GM19351 (cell line): ENCODE results near the gene MSL3.
A peak's percentile ranks its signal among the peaks of the same experiment; 100 is the strongest.

Experiments
- ATAC-seq: cut with Tn5 transposase; IDR thresholded peaks from one replicate; pipeline ENCODE4 v1.9.1; 2021; ENCODE audit warnings: mild to moderate bottlenecking, moderate library complexity; ENCODE audit not compliant: unreplicated experiment

MSL3 gene

GRCh38 chrX:11757719-11758399 is at the start of gene MSL3:
Gene MSL3 (plus strand): TSS chrX:11758237. CDS start chrX:11758264, 27 bp downstream.
- ATAC-seq, result peak; percentile 26

DNA sequence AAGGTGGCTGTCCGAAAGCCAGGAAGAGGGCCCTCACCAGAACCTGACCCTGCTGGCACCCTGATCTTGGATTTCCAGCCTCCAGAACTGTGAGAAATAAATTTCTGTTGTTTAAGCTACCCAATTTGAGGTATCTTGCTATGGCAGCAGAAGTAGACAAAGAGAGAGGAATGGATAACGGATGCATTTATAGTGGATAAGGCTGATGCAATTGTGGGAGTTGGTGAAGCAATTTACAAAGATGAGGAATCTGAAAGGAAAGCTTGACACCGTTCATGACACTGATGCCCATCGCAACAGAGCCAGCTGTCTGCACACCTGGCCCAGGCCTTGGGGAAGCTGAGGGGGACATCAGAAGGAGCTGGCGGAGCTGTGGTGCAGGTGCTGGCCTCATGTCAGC is 35.7 kb upstream of the MSL3 start:
- no peak for ATAC-seq

DNA sequence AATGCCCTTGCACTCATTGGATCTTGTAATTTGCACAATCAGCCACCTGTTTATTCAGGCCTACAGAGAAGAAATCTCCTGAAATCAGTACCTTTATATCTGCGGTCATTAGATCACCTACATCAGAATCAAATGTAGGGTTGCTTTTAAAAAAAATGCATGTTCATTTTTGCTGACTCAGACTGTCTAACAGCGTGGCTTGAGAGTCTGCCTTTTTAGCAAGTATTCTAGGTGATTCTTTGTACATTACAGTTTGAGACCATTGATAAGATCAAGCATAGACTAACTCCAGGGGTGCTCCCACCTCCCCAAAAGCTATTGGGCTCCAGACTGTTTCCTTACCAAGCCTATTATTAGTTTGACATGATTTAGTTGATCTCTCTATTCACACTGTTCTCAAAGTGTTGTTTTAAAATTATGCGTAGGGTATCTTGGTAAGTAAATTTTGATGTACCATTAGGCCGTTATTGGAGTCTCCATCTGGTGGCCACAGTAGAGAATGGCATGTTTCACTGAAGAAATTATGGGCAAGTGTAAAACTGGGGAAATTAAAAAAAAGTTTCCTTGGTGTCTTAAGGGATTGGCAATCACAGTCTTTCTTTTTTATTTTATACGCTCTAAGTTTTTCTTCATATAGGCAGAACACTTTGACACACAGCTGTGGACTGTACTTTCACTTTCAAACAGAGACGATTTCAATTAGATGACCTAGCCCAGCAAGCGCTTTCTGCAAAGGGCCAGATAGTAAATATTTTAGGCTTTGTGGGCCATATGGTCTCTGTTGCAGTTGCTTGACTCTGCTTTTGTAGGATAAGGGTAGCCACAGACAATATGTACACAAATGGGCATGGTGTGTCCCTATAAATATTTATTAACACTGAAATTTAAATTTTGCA is 33.7 kb upstream of the MSL3 start:
- ATAC-seq, result peak; percentile 82

GRCh38 chrX:11725631-11726442 is 32.2 kb upstream of the MSL3 start:
- no peak for ATAC-seq

DNA sequence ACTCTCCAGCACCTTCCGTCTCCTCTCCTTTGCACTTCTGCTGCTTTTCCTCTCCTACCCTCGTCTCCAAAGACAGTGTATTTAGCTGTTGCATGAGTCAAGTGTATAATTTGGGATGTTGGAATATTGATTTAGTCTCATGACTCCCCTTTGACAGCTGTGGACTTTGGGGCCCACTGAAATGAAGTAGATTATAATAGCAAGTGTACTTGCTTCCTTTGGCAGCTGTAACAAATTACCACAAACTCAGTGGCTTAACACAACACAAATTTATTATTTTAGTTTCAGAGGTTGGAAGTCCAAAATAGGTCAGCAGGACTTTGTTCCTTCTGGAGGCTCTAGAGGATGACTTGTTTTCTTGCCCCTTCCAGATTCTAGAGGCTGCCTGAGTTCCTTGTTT is 29.5 kb upstream of the MSL3 start:
- no peak for ATAC-seq

- ATAC-seq, result peak; percentile 70
Observed at GRCh38 chrX:11733614-11734013, 24.4 kb upstream of the MSL3 start.

DNA sequence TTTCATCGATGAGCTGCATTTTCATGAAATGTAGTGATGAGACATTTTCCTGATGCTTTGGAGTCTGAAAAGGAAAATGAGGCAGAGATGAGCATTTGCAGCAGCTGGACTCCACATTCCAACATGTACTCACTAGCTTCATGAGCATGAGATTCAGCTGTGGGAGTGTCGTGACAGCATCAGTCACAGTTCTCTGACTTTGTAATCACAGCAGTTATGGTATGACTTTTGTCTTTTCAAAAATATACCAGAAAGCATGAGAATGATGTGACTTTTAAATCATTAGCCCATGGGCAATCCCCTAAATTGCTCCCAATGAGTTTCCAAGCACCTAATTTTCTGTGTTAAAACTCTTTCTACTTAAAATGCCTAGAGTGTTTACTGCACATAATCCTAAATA is 18.3 kb upstream of the MSL3 start:
- ATAC-seq, result peak; percentile 49

DNA sequence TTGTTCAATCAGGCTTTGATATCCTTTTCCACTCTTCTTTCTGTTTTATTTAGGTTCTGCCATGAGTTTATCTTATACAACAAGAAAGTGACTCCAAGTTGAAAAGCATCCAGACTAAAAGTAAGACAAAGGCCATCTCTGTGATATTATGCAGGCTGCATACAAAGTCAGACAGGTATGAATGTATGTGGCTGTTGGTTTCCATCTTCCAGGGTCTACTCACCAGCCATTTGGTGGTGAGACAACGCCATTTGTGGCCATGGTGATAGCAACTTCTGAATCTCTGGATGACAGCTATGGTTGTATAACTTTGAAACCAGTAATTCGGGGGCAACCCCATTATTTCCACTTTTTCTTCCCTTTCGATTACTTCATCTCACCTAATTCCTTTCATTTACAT is 17.2 kb upstream of the MSL3 start:
- ATAC-seq, result no peak

DNA sequence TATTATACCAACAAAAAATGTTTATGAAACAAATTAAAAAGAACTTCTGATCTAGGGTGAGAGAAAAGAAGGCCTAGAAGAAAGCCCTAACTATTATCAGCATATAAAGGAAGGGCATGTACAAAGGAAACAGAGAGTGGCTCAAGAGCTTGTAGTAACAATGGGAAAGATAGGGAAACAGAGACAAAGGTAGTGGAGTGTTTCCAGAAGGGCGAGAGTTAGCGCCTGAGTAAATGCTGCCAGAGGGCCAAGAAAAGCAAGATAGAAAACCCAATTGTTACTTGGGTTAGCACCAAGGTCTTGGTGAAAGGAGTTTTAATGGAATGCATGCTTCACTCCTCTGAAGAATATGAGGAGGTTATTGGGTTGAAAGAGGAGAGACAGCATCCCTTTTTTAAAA is 16.5 kb upstream of the MSL3 start:
- no peak for ATAC-seq

DNA sequence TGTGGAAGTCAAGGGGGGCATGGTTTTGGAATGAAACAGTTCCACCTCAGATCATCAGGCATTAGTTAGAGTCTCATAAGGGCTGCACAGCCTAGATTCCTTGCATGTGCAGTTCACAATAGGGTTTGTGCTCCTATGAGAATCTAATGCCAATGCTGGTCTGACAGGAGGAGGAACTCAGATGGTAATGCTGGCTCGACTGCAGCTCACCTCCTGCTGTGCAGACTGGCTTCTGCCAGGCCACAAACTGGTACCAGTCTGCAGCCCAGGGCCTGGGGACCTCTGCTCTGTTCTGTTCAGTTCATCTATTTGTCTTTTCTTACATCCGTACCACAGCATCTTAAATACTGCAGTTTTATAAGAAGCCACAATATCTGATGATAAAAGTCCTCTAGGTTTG is 12.2 kb upstream of the MSL3 start:
- no peak for ATAC-seq

DNA sequence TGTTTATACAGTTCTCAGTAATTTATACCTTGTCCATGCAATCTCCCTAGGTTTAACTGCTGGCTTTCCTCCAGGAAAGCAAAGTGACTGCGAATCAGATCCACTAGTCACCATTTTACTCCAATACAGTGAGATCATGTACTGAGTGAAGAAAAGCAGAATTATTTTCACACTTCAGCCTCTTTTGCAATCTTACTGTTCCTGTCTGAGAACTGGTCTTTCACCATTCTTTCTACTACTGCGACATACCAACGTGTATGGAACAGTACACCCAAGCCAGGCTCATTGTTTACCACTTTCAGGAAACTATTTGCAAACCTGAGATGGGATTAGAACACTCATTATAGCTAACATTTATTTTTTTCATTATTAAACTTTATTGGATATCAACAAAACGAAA is 8.0 kb upstream of the MSL3 start:
- no peak for ATAC-seq

DNA sequence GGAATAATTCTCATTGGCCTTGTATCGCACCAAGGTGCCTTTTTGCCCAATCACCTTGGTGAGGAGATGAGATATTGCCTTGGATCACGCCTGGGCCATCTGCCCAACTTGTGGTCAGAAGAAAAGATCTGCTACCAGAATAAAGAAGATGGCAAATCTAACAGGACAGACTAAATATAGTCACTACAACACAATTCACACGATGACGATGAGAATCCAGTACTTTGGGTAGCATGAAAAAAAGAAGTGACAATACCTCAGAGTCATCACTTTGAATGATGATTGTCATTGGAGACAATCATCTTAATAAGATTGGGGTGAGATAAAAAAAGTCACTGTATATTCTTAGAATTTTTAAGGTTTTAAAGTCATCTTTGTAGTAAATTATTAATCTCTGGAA is 7.3 kb upstream of the MSL3 start:
- ATAC-seq, result no peak

DNA sequence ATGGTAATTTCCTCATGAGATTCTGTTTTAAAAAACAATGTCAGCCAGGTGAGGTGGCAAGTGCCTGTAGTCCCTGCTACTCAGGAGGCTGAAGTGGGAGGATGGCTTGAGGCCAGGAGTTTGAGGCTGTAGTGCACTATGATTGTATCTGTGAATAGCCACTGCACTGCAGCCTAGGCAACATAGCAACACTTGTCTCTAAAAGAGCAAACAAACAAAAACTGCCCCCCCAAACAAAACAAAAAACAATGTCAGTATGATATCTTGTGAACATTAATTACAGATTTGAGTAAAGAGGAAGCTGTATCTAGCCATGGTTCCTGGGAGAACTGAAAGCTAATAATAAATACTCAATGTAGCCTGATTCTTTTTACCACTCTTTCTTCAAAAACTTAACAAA is 6.8 kb upstream of the MSL3 start:
- no peak for ATAC-seq

DNA sequence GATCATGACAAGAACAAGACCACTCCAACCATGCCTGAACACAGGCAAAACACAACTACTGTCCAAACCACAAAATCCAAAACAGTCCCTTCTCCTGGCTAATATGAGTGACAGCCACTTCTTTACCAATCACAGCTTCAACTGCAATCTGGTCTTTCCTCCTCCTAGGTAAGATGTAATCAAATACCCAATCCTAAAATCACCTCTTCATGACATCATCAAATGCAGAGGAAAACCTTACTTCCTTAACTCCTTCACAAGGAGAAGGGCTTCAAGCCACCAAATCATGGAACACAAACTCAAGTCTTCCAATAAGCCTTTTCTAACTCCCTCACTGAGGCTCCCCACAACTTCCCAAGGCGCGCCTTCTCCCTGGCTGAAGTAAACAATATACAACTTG is 4.4 kb upstream of the MSL3 start:
- no peak for ATAC-seq

- ATAC-seq, result no peak
Observed at GRCh38 chrX:11754958-11755645, 2.9 kb upstream of the MSL3 start.

DNA sequence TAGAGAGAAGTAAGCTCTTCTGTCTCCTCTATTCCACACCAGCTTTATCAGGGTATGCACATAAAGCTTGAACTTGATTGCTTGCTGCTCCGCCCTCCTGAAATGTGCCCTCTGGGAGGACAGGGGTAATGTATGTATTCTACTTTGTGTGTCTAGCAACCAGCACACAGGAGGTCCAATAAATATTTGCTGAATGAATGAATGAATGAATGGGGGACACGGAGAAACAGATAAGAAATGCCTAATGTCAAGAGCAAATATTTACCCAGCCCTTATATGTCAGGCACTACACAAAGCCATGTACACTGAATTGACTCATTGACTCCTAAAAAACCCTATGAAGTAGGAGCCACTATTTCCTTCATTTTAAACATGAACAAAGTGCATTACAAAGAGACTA is 2.3 kb upstream of the MSL3 start:
- ATAC-seq, result no peak

DNA sequence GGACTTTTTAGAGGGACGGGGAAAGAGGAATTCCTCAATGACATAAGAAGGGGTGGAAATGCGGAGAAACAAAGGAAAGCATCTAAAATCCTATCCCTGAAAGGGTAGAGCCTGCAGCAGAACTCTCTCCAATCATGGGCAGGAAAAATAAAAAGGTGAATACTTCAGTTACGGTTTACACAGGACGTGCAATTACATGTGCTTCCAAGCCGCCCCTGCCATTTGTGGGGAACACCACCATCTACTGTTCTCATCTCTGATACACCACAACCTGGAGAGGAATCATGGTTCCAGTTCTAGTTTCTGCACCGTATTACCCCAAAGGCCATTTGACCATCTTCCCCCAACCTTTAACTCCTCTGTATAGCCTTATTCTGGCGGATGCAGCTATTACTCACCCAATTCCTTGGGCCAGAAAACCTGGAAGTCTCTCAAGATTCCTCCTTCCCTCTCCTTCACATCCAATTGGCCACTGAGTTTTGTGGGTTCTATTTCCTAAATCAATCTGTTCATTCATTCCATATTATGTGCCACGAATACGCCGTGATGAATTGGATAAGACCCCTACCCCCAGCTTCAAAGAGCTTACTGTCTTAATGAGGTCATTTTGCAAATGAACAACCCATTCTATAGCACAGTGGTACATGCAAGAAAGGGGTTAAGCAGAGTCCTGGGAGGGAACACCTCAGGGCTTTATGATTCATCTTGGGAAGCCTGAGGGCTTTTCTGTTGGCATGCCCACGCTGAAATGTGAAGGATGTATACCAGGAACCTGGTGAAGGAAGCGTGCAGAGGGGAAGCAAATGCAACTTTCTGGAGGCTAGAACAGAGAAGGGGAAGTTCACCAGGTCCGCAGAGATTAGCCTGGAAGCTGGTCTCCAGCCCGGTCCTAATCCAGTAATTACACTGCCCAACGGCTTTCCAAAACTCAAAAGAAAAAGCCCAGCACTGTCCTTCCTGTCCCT is 1.4 kb upstream of the MSL3 start:
- ATAC-seq, result no peak

GRCh38 chrX:11757397-11757718 is 679 bp upstream of the MSL3 start:
- no peak for ATAC-seq

DNA sequence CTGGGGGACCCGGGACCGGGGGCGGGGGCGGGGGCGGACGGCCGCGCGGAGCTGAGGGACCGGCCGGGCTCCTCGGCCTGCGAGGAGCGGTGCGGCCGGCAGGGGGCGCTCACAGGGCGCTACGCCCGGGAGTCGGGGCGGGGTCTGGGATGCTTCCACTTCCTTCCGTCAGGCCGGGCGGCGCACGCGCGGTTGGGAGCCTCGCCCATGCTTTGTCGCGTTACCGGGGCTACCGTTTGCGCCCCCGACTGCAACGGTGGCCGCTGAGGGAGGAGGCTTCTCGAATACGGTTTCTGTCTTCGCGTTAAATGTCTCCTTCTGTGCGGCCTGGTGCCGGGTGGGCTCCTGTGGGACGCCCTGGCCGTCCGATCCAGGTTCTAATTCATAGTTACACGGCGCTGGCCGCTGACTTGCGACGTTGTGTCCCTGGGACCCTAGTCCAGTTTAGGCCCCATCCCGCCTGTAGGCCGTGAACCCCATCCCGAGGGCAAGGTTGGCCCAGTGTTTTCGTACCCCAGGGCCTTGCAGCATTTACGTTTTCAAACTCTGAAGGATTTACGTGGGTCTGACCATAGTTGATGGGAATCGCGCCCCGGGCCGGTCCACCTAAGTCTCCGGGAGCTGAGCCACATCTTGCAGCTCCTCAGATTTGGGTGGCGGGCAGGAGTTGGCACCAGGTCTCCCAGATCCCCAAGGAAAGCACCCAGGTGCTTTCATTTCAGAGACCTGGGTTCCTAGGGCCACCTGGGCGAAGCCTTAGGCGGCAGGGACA is 549 bp downstream of the MSL3 start:
- ATAC-seq, result peak; percentile 29
